Stimulated activated CD8-positive, alpha-beta memory T cell treated with anti-CD3 and anti-CD28 coated beads, Interleukin-2, amount 100 ng/mL, for 1 hour (primary cell): ENCODE results near the gene UCP3.

Experiments
- DNase-seq, 2 donors: peaks; one replicate each; pipeline ENCODE4 v3.0.0-alpha.2; 2020; ENCODE audit warnings: low read depth in 2 of 2

The UCP3 gene

DNA sequence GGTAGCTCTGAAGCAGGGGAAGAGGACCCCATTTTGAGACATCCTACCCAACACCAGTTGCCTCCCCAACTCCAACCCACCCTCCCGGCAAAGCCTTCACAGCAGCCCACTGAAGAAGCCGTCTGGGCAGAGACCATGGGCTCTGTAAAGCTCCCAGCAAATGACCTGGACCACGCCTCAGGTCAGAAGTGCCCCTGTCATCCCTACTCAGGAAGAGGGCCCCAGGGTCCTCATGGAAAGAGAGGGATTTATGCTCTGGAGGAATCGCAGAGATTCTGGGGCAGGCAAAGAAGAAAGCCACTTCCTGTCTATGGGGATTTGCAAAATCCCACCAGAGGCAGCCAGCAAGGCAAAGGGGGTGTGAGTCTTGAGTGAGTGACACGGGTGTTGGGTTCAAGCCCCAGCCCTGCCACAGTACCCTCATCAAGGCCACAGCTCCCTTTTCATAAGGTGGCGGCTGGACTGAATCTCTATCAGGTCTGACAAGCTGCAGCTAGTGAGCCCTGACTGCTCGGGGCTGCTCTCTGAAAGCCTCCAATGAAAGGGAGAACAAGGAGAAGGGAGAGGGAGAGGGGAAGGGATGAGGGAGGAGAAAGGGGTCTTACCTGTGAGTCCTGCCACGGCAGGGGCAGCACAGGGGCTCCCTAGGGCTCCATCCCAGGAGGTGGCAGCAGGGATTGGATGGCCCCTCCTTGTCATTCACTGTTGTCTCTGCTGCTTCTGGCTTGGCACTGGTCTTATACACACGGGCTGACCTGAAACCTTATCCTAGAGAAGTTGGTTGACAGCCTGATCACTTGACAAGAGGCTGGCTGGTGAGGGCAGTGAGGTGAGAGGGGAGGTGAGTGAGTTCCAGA lies at the start of gene UCP3:
Gene UCP3 (minus strand): TSS at position 713 of the 857 bp plus-strand sequence. CDS start 2,043 bp downstream, outside the sequence.
- DNase-seq = no peak

DNA sequence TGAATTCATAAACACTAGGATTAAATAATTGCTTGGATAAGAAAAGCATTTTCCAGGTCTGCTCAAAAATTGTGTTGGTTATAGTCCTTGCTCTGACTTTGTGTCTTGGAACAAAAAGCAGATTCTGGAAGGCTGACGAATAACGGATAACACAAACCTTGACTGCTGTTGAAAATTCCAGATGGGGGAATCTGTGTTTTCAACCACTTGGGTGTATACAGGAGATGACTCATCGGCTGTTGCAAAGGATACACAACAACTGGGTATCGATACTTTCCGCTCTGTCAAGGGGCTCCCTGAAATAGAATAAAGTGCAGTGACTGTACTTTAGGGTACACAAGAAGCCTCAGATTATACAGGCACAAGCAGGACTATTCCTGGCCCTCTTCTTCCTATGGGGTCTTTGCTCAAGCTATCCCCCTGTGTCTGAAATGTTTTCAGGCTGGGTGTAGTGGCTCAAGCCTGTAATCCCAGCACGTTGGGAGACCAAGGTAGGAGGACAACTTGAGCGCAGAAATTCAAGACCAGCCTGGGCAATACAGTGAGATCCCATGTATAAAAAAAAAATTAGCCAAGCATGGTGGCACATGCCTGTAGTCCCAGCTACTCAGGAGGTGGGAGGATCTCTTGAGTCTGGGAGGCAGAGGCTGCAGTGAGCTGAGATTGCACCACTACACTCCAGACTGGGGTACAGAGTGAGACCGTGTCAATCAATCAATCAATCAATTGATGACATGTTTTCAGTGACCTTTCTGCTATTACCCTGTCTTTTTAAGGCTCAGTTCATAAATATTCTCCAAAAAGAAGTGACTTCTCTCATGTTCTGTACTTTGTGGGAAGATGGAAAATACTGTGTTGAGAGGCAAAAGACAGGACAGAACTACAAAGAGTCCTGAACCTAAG lies 48.6 kb upstream of the UCP3 start:
- no peak for DNase-seq

DNA sequence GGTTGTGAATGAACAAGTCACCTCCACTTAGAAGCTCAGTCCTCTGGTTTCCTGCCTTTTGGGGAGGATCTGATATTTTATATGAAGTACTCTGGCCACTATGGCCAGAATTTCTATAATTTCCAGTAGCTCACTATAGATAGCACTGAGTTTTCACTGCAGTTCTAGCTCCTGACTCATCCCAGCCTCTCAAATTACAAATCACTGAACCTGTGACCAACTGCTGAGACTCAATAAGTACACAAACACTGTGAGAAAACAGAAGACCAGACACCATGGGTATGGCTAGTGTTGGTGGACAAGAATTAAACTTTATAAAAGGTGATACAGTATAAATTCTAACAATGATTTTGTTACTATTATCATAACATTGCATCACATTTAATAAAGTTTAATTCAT lies 47.1 kb upstream of the UCP3 start:
- no peak for DNase-seq

DNA sequence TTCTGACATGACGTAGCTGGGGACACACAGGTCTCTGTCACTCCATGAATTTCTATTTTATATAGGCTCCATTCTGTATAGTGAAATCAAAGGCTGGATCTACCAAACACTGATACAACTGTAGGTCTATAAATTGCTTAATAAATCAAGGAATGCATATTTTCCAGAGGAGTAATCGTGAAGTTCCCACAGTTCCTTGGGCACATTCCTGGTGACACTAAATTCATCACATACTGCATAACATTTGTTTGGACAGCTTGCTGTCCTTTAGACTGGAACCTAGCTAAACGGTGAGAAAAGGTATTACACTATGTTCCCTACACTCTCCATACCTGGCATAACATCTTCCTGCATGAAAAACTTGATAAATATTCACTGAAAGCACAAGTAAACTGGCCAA lies 41.6 kb upstream of the UCP3 start:
- DNase-seq = no peak

DNA sequence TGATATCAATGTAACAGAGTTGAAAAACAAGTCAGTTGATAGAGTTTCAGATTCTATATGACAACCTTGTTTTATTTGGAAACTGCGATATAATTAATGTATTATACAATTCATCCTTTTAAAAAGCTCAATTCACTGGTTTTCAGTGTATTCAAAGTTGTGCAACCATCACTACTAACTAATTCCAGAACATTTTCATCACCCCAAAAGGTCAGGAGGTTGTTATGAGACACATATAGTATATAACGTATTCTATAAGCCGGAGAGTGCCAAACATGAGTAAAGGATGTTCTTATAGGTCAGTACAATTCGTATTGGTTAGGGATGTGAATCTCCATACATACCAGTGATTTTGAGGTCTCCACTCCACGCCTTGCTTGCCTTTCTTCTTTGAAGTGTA lies 40.1 kb upstream of the UCP3 start:
- DNase-seq = no peak

GRCh38 chr11:74044538-74044937 lies 35.7 kb upstream of the UCP3 start:
- no peak for DNase-seq

GRCh38 chr11:74043450-74043849 lies 34.6 kb upstream of the UCP3 start:
- no peak for DNase-seq

DNA sequence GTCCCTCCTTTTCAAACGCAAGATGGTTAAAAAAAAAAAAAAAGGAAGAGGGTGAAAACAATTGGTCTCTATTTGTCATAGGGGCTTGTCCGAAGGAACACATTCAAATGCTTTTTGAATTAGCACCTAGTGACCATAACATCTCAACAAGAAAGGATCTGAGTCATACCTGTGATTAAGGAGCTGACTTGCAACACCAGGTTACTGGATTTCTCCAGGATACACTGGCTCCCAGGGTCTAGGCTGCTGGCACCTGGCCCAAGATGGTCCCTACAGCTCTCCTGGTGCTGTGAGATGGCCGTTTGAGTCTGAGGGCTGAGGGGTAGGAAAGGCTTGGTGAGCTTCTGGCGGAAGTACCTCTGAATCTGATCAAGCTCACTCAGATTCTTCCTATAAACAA lies 28.4 kb upstream of the UCP3 start:
- DNase-seq = no peak

DNA sequence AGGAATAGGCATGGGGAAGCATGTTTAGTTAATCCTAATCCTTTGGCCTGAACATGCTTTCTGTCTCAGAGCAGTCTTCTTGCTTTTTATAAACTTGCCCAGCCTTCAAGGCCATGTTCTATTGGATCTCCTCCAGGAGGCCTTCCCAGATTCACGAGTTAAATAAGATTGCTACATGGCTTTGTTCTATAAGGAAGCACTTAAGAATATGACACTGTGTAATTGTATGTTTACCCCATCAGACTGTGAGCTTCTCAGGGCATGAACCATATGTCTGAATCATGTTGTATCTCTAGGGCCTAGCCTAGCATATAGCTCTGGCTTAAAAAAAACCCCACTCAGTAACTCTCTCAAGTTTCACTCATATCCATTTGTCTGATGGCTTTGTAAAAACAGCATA lies 26.4 kb upstream of the UCP3 start:
- DNase-seq = no peak

DNA sequence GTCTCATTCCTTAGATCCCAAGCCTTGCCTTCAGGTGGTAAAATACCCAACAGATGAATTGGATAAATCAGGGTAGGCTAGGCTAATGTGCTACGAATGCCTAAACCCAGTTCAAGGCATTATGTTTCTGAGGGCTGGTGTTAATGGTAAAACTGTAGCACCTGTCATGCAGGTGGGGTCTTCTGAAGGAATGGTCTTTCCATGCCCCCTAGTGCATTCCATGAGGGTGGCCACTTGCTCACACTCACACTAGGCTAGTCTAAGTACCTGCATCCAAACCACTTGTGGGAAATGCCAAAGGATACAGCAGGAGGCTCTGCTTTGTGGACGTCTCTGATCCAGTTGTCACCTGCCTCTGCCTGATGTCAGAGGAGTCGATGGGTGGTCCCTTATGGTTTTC lies 24.2 kb upstream of the UCP3 start:
- no peak for DNase-seq

- DNase-seq = no peak
Measured at GRCh38 chr11:74030723-74031676, 22.1 kb upstream of the UCP3 start.

GRCh38 chr11:74025467-74026166 lies 16.7 kb upstream of the UCP3 start:
- no peak for DNase-seq

DNA sequence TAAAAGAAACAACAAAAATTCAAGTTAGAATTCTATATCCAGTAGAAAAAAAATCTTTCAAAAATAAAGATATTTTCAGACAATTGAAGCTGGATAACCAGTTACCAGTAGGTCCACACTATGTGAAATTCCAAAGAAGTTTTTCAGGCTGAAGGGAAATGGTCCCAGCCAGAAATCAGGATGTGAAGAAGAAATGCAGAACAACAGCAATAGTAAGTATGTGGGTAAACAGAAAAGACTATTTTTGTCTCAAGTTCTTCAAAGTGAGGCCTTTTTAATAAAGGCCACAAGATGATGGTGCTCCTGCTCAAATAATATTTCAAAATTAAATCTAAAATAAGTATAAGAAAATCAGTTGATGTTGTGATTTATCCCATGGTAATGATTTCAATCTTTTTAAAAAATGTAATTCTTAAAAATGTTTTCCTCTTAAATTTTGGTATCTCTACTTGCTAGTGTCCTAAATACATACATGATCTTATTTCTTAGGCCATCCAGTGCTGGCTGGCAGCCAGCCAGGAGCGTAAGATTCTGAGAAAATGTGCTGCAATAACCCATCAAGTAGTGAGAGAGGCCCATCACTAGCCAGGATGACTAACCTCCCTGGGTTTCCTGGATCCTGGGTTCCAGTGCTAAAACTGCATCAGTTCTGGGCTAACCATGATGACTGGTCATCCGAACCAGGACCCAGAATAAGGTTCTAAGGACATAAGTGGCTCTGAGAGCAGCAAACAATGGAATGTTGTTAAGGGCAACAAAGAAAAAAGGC lies 15.6 kb upstream of the UCP3 start:
- DNase-seq = no peak

- DNase-seq = no peak
Measured at GRCh38 chr11:74023276-74023675, 14.4 kb upstream of the UCP3 start.

GRCh38 chr11:74022546-74022945 lies 13.7 kb upstream of the UCP3 start:
- no peak for DNase-seq

DNA sequence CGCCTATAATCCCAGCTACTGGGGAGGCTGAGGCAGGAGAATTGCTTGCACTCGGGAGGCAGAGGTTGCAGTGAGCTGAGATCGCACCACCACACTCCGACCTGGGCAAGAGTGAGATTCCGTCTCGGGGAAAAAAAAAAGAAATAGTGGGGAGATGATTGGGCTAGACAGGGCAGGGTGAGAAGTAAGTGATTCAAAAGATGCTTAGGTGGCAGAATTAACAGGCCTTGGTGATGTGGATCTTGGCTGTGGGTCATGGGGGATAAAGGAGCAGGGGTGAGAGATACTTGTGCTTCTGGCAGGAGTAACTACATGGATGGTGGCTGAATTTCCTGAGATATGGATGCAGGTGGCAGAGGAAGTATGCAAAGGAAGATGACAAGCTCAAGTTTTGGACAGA lies 13.1 kb upstream of the UCP3 start:
- no peak for DNase-seq

DNA sequence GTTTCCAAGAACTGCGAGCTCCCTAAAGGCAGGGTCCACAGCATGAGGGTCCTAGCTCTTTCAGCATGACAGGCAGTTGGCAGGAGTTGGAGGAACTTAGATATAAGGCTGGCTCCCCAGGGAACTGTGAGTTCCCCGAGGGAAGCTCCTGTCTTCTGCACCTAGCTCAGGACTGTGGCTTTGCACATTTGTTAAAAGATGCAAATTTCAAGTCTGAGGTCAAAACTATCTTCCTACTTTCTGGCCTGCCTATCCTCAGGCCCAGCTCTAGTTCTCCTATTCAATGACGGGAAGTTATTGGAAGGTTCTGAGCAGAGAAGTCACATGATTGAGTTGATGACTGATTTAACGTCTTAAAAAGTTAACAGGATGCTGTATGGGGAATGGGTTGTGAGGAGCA lies 11.7 kb upstream of the UCP3 start:
- DNase-seq = no peak

- DNase-seq = no peak
Measured at GRCh38 chr11:74019860-74020259, 11.0 kb upstream of the UCP3 start.

GRCh38 chr11:74019104-74019738 lies 10.3 kb upstream of the UCP3 start:
- no peak for DNase-seq
